Vagina (tissue), 2 donors: Measurements from ENCODE around the gene C1orf216.

Experiments used
- POLR2A ChIP-seq, 2 donors: fragments of 450-650 bp; IDR thresholded peaks; one replicate each; pipeline ENCODE4 v1.6.1; 2017; ENCODE audit warnings: antibody characterized with exemption in 2 of 2, mild to moderate bottlenecking in 2 of 2, moderate library complexity in 2 of 2
- TF ChIP-seq, protein P1 (sequence below), 3 experiments: fragments of 450-650 bp in 2 of 3; fragments of 200-600 bp in 1 of 3; sonication (generic) in 1 of 3; IDR thresholded peaks; one replicate each; pipeline ENCODE4 v1.5.1; 2017 to 2019; ENCODE audit warnings: antibody characterized with exemption in 3 of 3, mild to moderate bottlenecking in 2 of 3, moderate library complexity in 2 of 3

DNA sequence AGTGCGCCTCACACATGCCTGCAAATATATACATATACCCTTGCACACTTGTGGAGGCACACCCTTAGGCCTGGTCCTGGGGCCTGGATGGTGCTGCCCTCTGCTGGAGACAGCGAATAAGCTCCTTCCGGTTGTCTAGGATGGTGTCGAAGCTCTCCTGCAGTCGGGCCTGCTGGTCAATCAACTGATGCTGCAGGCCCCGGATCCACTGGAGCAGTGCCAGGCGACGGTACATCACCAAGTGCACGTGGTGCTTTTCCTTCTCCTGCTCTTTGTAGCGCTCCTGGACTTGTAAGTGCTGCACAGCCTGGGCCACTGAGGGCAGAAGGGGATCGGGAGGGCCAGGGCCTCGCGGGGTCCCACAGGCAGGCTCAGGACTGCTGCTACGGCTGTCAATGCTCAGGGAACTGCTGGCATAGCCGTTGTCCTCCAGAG, 3.1 kb downstream of the C1orf216 start:
- TF ChIP-seq, protein P1, sequence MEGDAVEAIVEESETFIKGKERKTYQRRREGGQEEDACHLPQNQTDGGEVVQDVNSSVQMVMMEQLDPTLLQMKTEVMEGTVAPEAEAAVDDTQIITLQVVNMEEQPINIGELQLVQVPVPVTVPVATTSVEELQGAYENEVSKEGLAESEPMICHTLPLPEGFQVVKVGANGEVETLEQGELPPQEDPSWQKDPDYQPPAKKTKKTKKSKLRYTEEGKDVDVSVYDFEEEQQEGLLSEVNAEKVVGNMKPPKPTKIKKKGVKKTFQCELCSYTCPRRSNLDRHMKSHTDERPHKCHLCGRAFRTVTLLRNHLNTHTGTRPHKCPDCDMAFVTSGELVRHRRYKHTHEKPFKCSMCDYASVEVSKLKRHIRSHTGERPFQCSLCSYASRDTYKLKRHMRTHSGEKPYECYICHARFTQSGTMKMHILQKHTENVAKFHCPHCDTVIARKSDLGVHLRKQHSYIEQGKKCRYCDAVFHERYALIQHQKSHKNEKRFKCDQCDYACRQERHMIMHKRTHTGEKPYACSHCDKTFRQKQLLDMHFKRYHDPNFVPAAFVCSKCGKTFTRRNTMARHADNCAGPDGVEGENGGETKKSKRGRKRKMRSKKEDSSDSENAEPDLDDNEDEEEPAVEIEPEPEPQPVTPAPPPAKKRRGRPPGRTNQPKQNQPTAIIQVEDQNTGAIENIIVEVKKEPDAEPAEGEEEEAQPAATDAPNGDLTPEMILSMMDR (IDR thresholded peaks at IDR 0.05) = peak; percentile 40 to 71 (median 44)
- no peak for TF ChIP-seq POLR2A (IDR thresholded peaks at IDR 0.05)
